Prostate gland (tissue), 2 donors: ENCODE measurements around the gene KANK2.

Experiments
- POLR2A ChIP-seq: fragments of 450-650 bp; IDR thresholded peaks from one replicate; pipeline ENCODE4 v1.6.1; 2016; ENCODE audit warnings: antibody characterized with exemption, mild to moderate bottlenecking
- TF ChIP-seq, protein P1 (sequence below), 4 experiments: fragments of 200-600 bp in 2 of 4; fragments of 450-650 bp in 2 of 4; sonication (generic) in 2 of 4; IDR thresholded peaks; 1 replicate in 3 of 4; 2 replicates in 1 of 4; pipeline ENCODE4 v1.5.1; 2016 to 2019; ENCODE audit warnings: antibody characterized with exemption in 4 of 4, mild to moderate bottlenecking in 2 of 4, moderate library complexity in 2 of 4

DNA sequence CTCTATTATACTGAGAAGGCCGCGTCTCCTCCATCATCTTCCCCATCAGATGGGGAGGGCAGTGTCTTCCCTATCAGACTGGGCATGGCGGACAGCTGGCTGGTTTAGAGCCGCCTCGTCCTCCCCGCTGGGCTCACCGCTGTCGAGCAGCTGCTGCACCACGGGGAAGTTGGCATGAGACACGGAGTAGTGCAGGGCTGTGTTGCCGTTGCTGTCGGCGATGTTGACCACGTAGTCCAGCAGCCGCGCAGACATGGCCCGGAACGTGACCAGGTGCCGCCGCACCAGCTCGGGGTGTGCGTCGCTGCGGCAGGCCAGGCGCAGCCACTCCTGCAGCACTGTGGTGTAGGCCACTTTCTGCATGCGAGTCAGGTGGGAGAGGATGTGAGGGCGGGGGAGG, 23.0 kb downstream of the KANK2 start:
- TF ChIP-seq, protein P1, sequence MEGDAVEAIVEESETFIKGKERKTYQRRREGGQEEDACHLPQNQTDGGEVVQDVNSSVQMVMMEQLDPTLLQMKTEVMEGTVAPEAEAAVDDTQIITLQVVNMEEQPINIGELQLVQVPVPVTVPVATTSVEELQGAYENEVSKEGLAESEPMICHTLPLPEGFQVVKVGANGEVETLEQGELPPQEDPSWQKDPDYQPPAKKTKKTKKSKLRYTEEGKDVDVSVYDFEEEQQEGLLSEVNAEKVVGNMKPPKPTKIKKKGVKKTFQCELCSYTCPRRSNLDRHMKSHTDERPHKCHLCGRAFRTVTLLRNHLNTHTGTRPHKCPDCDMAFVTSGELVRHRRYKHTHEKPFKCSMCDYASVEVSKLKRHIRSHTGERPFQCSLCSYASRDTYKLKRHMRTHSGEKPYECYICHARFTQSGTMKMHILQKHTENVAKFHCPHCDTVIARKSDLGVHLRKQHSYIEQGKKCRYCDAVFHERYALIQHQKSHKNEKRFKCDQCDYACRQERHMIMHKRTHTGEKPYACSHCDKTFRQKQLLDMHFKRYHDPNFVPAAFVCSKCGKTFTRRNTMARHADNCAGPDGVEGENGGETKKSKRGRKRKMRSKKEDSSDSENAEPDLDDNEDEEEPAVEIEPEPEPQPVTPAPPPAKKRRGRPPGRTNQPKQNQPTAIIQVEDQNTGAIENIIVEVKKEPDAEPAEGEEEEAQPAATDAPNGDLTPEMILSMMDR (IDR thresholded peaks at IDR 0.05) = no peak
- TF ChIP-seq POLR2A = no peak
